ENCODE data around the gene MSANTD3.

DNA sequence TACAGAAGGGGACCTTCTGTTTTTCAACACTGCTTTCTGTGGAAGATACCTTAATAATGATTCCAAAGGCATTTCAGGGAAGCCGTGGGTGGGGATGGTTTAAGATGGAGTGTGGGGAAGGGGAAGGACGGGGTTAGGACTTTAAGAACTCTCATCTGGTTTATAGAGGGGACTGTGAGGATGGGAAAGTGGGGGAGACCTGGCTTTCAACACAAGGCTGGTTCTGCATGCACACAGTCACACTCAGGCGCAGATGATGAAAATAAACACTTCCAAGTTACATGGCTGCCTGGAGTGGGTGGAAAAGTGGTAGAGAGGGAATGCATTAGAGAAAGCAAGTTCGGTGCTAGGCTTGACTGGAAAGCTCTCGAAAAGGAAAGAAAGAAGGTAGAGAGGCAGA, 4.9 kb downstream of the MSANTD3 start:
- TF ChIP-seq EZH2phosphoT487 (IDR thresholded peaks at IDR 0.05; ENCODE audit: insufficient read depth, low read depth) = no peak
- no peak for TF ChIP-seq EZH2 (IDR thresholded peaks at IDR 0.05; ENCODE audit: insufficient read depth, poor library complexity, severe bottlenecking)
